DMS53 treated with DMSO at 0.1 percent for 48 hours (cell line): ENCODE data around the gene NUDT16L1.

Experiments
- DNase-seq: peaks from one replicate; lab custom pipeline; 2025; ENCODE audit not compliant: unreplicated experiment; lab: John Stamatoyannopoulos, UW

The NUDT16L1 gene

DNA sequence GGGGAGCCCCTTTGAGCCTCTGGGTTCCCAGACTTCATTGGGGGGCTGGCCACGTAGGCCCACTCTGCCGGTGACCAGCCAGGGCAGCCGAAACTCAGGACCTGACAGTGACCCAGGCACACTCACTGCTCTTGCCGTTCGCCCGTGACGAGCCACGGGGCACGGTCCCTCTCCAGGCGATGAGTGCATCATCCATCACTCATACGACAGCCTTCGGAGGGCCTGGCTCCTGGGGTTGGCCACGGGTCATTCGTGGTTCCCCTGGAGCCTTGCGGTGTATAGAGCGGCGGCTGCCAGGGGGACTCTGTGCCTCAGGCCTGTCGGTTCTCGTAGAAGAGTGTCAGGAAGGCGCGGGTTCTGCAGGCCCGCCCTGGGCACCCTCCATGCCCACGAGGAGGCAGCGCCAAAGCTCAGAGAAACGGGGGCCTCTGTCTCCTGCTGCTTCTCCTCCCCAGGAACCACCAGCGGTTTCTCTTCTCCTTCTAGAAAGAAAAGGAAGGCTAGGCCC is 11.2 kb upstream of the NUDT16L1 start:
- DNase-seq = no peak

GRCh38 chr16:4682616-4683254 is 10.6 kb upstream of the NUDT16L1 start:
- no peak for DNase-seq

GRCh38 chr16:4683255-4684057 is 9.9 kb upstream of the NUDT16L1 start:
- DNase-seq = no peak

DNA sequence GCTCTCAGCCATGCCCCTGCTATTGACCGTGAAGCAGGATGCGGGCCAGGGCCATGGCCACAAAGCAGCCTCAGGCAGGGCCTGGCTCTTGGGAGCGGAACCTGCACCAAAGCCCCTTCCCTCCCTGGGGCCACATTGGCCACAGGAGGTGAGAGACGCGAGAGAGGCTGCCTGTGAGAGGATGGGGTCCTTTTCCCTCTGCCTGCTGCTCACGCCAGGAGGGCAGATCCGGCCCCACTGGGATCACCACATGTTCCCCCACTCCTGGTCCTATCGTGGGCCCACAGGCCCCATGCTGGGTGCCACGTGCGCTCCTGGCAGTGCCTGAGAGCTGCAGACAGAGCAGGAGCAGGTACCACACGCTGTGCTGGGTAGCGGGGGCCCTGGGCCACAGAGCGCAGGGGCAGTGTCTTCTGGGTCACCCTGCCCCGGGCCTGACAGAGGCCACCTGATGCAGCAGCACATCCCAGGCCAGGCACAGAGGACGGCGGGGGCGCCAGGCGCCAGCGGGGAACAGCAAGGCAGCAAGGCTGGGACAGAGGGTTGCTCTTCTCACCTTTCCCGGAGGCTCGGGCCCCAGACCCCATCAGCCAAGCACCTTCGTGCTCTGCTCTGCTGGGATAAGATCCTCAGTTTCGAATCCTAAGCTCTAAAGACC is 9.2 kb upstream of the NUDT16L1 start:
- no peak for DNase-seq

DNA sequence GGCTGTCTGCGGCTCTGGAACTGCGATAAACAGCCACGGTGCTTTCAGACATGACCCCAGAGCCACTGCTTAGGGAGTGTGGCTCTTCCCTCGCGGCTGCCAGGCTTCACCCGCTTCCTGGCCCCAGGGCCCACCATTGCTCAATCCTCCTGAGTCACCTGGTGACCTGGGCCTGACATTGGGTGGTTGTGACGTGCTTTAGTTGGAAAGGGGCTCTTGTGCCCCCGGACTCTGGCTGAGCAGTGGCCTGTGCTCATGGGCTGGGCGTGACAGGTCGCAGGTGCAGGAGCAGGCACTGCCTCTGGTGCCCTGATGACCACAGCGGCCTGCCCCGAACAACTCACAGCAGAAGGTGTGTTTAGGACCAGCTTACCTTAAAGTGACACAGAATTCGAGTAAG is 8.6 kb upstream of the NUDT16L1 start:
- DNase-seq = no peak

- DNase-seq = no peak
Observed at GRCh38 chr16:4685292-4685691, 8.1 kb upstream of the NUDT16L1 start.

DNA sequence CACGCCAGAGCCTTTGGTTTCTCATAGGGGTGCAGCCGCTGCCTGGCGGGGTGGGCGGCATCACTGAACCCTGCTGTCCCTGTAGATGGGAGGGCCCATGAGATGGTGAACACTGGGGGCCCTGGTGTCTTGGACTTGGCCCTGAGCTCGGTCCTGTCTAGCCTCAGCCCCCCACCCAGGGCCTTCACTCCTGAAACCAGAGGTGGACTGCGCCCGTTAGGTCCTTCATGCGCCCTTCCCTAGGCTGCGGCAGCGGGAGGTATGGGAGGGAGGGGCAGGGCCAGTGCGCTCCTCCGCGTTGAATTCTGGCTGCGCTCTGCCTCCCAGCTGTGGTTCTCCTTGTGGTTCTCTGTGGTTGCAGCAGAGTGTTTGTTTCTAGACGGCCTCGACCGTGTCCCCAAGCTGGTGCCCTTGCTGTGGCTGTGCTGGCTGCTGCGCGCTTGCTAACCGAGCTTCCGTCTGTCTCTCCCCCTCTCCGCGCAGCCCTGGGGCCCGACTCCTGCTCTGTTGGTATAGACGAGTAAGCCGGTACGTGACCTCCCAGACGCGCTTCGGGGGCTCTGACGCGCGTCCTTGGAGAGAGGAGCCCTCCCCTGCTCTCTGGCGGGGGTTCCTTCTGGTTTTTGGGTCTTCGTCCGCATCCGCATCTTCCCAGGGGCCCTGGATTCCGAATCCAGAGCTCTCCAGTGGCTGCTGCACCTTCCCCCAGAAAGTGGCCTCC is 7.4 kb upstream of the NUDT16L1 start:
- DNase-seq = no peak

DNA sequence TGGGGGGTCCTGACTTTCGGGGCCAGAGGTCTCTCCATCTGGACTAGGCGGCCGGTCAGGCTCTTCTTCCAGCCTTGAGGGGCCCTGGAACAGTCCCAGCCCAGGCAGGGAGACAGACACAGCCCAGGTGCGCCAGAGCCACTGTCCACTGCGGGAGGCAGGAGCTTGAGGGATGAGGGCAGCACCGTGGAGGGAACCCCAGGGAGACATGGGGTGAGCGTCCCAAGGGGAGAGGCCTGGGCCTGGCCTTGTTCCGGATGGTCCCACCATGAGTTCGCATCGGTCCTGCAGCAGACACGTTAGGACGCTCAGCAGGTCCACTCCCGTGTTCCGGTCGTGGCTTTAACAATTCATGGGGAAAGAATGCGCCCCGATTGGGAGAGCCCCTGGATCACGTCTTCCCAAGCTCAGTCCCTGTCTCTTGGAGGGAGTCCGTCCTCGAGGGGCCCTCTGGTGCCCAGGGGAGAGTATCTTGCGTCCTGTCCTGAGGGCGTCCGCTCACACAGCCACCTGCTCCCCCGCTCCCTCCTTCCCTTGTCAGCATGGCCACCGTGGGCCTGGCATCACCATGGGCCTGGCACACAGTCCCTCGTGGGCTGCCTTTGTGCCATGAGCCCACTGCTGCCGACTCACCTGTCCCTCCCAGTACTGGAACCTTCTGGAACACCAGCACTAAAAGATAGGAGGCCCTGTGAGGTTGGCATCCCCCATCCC is 6.7 kb upstream of the NUDT16L1 start:
- no peak for DNase-seq

- no peak for DNase-seq
Observed at GRCh38 chr16:4687416-4687815, 5.9 kb upstream of the NUDT16L1 start.

DNA sequence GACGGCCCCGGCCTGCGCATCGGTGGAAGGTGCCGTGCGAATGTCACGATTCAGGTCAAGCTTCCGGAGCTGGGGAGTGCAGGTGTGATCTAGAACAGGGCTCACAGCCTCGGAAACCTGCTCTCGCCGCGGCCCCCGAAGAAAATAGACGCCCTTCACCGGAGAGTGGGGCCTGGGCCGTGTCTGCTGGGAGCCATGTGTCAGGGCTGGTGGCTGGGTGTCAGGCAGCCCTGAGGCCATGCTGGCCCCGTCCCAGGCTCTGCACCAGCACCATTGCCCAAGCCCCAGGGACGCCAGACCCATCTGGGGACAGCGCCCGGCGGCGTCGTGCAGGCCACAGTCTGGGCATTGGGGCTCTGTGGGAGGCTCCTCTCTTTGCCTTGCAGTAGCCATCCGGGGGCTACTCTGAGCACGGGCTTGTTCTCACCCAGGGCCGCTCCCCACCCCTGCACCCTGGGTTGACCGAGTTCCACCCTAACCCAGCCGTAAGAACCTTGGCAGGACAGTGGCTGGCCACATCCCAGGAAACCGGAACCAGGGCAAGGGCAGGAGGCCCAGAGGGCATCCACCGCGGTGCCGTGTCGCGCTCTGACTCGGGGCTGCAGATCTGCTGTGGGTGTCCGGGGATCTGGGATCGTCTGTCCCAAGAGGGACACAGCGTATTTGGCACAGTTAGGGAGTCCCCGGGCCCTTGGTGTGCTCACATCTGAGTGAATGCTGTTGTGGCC is 5.3 kb upstream of the NUDT16L1 start:
- no peak for DNase-seq

GRCh38 chr16:4688674-4689045 is 4.7 kb upstream of the NUDT16L1 start:
- no peak for DNase-seq

GRCh38 chr16:4689091-4689671 is 4.2 kb upstream of the NUDT16L1 start:
- DNase-seq = no peak

DNA sequence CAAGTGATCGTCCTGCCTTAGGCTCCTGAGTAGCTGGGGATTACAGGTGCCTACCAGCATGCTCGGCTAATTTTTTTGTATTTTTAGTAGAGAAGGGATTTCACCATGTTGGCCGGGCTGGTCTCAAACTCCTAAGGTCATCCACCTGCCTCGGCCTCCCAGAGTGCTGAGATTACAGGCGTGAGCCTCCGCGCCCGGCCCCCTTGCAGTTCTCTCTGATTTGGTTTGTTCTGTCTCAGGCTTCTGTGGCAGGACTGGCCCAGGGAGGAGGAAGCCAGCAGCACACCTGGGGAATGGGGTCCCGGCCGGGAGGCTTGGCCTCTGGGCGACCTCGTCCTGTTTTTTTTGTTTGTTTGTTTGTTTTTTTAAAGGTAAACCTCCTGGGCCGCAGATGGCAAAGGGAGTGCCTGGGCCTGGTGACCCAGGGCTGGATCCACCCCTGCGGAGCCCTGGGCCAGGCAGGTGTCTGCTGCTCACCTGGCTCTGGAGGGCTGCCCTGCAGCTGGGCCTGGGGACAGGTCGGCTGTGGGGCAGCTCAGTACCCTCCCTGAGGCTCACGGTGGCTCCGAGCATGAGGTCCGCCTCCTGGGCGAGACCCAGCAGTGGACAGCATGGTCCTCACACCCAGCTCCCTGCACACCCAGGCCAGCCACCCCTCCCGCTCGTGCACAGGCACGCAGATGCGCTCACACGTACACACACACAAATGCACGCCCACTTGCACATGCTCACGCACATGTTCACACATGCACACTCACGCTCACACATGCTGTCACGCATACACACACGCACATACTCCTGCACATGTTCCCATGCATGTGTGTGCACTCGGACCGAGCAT is 3.3 kb upstream of the NUDT16L1 start:
- no peak for DNase-seq

DNA sequence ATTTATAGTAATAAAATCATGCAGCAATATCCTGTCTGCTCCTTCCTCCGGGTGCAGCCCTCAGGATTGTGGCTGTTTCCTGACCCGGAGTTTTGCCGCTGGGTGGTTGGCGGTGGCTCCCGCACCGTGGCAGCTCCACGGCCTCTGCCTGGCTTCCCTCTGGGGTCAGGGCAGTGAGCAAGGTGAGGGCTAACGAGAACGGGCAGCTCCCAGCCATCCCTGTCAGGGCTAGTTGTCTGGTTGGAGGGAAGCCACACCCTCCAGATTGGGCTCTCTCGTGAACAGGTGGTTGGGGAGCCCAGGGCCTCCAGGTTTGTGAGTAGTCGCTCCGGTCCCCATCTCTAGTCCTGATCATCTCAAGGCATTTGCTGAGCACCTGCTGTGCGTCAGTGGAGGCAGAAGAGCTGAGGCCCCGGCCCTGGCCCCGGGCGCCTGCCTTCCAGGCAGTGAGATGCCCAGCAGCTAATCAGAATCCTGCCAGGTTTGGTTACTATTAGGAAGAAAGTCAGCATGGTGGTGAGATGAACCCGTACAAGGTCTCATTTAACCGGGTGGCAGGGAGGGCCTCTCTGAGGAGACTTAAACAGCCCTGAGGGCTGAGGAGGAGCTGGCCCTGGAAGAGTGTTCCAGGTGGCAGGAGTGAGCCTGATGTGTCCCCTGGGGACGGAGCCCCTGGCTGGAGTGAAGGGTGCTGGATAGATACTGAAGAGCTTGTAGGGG is 2.3 kb upstream of the NUDT16L1 start:
- no peak for DNase-seq

DNA sequence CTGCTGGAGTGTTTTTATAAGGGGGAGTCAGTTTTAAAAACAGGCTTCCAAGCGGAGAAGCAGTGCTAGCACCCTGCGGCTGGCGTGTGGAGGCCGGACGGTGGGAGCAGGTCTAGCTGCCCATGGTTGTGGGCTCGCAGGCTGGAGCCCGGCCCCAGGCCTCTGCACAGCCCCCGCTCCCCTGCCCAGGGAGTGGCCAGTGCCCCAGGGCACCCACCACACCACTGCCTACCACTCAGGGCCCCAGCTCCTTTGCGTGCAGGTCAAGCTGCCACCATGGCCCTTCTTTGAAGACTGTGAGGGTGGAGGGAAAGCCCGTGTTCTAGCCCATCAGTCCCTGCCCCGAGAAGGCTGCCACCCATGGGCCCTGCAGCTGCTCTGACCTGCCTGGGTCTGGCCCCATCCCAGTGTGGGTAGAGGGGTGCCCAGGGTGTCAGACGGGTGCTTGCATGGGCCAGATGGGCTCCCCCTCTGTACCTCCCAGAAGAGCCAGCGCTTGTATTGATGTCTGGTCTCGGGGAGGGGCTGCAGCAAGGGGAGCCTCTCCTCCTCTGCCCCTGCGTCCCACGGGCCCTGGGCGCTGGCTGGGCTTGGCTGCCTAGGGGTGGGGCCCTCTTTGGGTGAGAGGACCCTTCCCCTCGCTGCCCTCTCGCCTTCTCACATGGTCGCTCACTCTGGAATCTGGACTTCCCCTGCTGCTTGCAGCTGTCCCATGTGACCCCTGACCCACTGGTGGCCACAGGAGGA is 1.5 kb upstream of the NUDT16L1 start:
- DNase-seq = no peak

GRCh38 chr16:4692460-4693295 is 684 bp upstream of the NUDT16L1 start:
- DNase-seq = peak; percentile 12
